K562 (cell line): Measurements from ENCODE around the gene SS18L1.

Experiments used
- CBX2 ChIP-seq: fragments of 200-600 bp; sonication (generic); IDR thresholded peaks from one replicate; pipeline ENCODE4 v1.6.1; 2012; ENCODE audit warnings: mild to moderate bottlenecking, low read length, inconsistent platforms; ENCODE audit not compliant: insufficient read depth, poor library complexity, severe bottlenecking
- CTCF ChIP-seq, 3 experiments: IDR thresholded peaks in 2 of 3; conservative IDR thresholded peaks in 1 of 3; 2 replicates each; pipeline ENCODE4 v1.5.1; 2011 to 2012; ENCODE audit warnings: low read length in 3 of 3, mild to moderate bottlenecking in 3 of 3, control low read depth in 2 of 3, improper control_type of control experiment in 1 of 3, inconsistent platforms in 1 of 3, low read depth in 1 of 3, mixed read lengths in 1 of 3, moderate library complexity in 1 of 3; ENCODE audit not compliant: insufficient read depth in 2 of 3
- POLR2A ChIP-seq: fragments of 450-650 bp; conservative IDR thresholded peaks from 2 replicates; pipeline ENCODE4 v1.6.1; 2016
- SLC30A9 ChIP-seq: fragments of 250-450 bp; sonication (Bioruptor Pico); IDR thresholded peaks from 2 replicates; pipeline ENCODE4 v1.8.0; 2022; ENCODE audit warnings: mild to moderate bottlenecking, moderate library complexity
- SMAD4 ChIP-seq: fragments of 250-450 bp; sonication (Bioruptor Pico); conservative IDR thresholded peaks from 2 replicates; pipeline ENCODE4 v1.8.0; 2021; ENCODE audit warnings: inconsistent platforms, mild to moderate bottlenecking, moderate library complexity
- ZNF274 ChIP-seq: IDR thresholded peaks from 2 replicates; pipeline ENCODE4 v1.6.1; 2011; ENCODE audit warnings: low read depth, mild to moderate bottlenecking, low read length, moderate library complexity, borderline replicate concordance
- TF ChIP-seq, protein P1 (sequence below), 2 experiments: fragments of 450-650 bp in 1 of 2; sonication (generic) in 1 of 2; formaldehyde crosslinking; conservative IDR thresholded peaks; 2 replicates each; pipeline versions ENCODE4 v1.4.0 to v1.8.1; 2020 to 2022; ENCODE audit warnings: mild to moderate bottlenecking in 1 of 2, missing genetic modification reagents in 1 of 2

DNA sequence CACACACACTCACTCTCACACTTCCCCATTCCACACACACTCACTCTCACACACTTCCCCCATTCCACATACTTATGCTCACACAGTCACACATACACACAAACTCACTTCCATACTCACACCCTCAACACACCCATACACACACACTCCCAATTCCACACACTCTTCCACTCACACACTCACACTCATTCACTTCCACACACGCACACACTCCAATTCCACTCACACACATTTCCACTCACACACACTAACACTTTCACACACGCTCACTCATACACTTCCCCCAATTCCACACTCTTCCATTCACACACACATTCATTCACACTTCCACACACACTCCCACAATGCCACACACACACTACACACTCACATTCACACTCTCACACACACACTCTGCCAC, 86.7 kb downstream of the SS18L1 start:
- TF ChIP-seq SMAD4 (CRISPR knock-in tag) (no peak), CTCF (IDR thresholded peaks at IDR 0.05 in 2 of 3, conservative IDR thresholded peaks at IDR 0.05 in 1 of 3; ENCODE audit: insufficient read depth in 2 of 3, low read depth in 1 of 3, low read length in 3 of 3) (no peak), SLC30A9 (CRISPR knock-in tag) (no peak), CBX2 (no peak), POLR2A (no peak), ZNF274 (no peak)
- TF ChIP-seq, protein P1, sequence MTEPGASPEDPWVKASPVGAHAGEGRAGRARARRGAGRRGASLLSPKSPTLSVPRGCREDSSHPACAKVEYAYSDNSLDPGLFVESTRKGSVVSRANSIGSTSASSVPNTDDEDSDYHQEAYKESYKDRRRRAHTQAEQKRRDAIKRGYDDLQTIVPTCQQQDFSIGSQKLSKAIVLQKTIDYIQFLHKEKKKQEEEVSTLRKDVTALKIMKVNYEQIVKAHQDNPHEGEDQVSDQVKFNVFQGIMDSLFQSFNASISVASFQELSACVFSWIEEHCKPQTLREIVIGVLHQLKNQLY (CRISPR knock-in tag; conservative IDR thresholded peaks at IDR 0.05): no peak
